T-helper 2 cell (primary cell): ENCODE data around the gene C17orf67.

Experiments used
- DNase-seq, 5 experiments: peaks; one replicate each; pipeline versions ENCODE4 v3.0.0 to v3.0.0-alpha.2; 2012 to 2022

The C17orf67 gene

DNA sequence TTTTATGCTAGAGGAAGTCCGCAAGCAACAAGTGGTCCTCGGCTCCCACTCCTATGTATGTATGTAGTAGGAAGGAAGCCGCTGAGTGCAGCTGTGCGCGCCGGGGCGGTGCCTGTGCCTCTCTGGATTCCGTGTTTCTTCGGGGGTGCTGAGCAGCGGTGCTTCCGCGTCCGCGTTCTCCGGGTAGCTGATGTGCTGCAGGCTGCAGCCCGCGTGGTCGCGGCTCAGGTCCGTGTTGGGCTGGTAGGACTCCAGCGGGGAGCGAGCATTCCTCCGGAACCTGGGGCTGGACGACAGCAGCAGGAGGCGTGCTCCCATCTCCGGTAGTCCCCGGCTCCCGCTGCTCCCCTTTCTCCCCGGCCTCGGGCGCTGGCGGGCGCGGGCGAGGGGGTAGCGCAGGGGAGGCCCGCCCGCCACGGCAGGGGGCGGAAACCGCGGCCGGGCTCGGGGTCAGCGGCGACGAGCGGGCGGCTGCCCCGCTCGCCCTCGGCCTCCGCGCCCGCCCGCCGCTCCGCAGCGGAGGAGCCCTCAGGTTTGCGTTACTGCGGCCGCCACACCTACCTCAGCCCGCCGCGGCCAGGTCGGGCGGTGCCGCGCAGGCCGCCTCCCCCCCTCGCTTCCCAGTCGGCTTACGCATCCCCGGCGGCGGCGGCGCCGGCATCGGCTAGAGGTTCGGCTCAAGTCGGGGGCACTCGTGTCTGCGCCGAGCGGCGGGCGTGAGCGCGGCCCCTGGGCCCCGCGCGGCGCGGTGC, 487 bp downstream of the C17orf67 start:
- peak; percentile 39 to 91 (median 59) for DNase-seq

DNA sequence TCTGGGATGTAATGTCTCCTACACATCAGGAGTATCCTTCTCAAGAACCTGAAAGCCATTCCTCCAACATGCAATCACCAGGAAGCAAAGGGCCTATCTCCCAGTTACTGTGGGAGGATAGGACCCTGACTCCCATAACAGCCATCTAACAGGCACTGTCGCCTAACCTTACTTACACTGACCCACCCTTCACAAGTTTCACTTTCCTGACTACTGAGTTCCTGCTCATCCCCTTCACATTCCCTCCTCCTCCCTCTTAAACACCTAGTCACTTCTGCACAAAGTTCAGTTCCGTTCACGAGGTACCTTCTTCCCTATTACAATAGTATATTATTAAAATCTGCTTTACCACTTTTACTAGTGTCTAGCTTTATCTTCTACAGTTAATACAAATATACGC, 1.3 kb downstream of the C17orf67 start:
- no peak for DNase-seq

DNA sequence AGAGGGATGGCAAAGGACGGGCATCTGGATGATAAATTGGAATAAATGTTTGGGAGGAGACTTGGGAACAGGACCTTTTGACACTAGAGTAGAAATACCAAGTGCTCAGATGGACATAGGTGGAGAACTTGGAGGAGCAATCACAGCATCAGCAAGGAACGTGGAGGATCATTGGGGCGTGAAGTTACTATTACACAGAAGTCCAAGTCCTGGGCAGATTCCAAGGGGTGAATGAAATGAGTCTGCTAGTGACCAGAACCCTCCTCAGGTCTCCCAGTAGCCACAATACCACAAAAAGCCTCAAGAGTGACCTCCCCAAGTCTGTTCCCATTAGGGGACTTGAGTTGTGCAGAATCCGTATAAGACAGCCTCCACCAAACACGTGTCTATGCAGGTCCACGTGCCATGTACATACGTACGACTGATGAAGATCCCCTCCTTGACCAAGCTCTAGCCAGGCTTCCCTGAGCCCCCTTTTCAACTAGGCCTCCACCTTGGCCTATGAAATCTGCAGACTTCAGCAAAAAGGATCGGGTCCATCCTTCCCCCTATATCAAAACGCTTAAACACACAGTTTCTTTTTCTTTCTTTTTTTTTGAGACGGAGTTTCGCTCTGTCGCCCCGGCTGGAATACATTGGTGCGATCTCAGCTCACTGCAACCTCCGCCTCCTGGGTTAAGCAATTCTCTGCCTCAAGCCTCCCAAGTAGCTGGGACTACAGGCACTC, 2.2 kb downstream of the C17orf67 start:
- no peak for DNase-seq

DNA sequence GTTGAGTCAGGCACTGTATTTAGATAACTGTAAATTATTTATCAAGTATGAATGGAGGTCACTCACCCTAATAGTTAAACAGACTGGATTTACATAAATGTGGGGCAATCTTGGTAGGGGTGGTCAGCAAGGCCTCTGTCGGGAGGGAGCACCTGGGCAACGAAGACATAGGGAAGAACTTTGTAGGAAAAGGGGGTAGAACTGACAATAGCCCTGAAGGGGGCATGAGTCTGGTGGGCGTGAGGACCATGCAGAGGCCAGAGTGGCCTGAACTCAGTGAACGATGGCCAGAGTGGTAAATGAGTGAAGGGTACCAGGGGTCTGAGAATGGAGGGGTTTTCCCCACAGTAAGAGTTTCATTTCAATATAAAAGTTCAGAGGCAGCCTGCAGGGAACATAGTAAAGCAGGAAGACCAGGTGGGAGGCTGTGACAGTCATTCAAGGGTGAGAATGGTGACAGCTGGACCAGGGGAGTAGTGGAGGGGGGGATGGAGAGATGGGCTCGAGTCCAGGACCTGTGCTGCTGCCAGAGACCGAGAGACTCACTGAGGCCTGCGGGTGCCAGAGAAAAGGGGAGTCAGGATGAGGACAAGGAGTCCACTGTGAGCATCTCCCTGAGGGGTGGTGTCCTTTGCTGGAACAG, 2.9 kb downstream of the C17orf67 start:
- DNase-seq, result no peak

DNA sequence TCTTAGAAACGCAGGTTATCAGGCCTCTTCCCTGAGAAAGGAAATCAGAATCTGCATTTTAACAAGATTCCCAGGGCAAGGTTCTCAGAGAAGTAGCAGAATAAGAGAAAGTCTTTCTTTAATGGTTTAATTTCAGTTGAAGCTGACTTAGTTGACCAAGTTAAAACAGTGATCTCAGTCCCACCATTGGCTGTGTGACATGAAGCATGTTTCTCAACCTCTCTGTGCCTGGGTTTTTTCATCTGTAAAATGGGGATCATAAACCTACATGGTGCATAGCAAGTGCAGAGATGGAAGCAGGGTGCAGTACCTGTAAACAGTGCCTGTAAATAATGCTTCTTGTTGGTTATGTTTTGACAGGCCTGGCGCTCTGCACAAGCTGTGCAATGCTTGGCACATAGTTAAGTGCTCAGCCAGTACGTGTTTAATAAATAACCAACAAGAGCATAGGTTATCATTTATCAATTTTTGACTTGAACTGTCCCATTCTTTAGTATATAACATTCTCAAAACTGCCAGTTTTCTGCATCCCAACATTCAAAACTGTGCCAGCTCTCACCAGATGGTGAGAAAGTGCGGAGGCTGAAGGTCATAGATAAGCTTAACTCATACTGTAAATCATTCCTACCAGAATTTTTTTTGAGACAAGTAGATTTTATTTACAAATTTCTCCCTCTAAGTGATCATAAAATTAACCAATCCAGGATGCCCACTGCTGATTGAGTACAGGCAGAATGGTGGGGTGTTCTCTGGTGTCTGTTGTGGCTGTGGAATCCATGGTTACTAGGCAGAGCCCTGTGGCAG, 6.9 kb downstream of the C17orf67 start:
- no peak for DNase-seq

DNA sequence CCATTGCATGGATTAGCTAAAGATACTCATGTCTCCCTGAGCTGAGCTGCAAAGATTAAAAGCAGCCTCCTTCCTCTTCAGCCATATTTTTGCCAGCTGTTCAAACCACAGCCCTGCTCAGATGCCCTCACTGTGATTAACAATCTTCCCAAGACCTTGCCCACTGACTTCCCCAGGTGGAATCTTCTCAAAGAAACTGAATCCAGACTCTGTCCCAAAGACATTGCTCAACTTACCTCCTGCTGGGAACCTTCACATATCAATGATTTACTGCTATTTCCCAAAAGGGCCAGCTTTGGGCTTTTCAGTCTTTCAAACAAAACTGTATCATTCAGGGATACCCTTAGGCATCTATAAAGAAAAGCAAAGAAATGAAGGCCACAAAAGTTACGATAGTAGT, 9.2 kb downstream of the C17orf67 start:
- no peak for DNase-seq

DNA sequence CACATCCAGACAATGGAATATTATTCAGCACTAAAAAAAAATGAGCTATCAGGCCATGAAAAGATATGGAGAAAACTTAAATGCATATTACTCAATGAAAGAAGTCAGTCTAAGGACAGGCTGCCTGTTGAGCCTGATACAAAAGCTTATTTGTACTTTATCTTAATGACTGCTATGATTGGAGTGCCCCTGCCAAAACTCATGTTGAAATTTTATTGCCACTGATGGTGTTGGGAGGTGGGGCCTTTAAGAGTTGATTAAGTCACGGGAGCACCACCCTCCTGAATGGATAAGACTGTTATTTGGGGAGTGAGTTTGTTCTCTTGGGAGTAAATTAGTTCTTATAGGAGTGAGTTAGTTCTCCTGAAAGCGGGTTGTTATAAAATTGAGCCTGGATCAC, 9.9 kb downstream of the C17orf67 start:
- DNase-seq, result no peak

DNA sequence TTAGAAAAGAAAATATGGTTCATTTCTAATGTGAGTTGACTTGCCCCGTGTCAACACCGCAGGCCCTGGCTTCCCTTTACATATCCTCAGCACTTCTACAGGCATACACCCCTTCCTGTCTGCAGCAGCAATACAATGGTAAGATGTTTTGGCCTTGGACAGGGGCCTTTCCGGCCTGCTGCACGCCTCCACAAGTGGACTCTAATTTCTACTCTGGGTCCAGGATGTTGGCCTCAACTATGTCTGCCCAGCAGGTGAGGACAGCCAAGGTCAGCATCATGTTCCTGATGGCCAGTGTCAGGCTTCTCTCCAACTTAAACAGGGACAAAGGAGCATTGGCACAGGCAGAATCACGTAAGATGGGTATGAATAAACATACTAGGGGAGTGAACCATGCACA, 11.0 kb downstream of the C17orf67 start:
- DNase-seq, result no peak

DNA sequence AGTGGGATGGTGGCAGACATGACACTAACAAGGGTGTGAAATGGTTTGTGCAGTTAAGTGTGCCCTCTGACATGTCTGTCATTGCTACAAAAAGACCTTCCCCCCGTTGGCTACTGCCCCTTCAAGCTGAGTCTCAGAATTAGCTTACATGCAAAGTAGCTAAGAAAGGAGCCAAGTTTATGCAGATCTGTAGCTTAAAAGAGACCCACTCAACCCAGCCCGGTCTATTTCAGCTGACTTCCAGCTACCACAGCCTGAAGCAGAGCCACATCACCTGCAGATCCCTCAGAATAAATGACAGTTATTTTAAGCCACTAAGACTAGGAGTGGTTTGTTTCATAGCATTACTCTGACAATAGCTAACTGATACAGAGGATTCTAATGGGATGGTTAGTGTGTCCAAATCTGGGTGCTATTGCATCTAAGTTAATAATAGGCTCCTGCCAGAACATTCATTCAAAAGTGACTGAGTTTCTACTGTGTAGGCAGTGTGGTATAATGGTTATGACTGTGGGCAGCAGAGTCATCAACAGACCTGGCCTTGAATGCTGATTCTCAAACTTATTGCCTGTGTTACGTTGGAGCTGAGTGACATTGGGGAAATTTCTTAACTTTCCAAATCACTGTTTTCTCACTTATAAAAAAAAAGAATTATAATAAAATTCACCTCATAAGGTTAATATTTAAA, 11.7 kb downstream of the C17orf67 start:
- no peak for DNase-seq

DNA sequence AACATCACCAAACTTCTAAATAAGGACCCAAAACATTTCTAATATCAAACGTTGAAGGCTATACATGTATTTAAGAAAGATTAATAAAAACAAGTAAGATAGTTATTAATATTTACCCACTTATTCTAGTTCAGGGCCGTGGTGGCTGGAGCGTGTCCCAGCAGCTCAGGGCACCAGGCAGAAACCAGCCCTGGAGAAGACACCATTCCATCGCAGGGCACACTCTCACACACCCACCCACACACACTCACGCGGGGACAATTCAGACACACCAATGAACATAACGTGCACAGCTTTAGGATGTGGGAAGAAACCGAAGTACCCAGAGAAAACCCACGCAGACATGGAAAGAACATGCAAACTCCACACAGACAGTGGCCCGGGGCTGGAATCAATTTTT, 13.5 kb downstream of the C17orf67 start:
- no peak for DNase-seq

DNA sequence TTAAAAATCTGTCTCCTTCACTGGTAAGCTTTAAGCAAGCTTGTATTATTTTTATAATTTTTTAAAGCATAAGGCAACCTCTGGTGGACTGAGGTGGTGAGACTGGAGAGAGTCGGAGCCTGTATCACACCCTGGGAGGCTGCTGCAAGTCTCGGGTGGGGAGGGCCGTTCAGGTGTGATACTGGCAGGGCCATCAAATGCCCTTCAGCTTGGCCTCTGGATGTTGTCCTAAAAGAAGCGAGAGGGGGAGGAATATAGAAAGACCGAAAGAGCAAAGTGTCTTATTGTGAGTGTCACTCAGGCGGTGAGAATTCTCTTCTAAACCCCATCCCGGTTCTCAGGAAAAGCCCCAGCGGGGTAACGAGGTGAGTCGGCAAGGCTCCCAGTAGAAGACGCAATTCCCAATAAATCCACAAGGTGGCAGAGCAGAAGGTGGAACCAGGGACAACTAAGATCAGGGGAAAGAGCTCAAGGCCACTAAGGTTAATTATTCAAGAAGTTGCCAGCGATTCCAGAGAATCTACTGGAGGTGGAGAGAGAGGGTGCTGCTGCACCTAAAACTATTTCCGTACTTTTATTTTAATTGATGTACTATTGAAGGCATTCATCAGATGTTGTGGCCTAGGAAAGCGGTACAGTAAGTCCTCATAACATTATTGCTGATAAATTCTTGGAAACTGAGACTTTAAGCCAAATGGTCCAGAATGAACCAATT, 14.1 kb downstream of the C17orf67 start:
- peak in 4 of 5 experiments; percentile 37 to 76 (median 46) for DNase-seq

DNA sequence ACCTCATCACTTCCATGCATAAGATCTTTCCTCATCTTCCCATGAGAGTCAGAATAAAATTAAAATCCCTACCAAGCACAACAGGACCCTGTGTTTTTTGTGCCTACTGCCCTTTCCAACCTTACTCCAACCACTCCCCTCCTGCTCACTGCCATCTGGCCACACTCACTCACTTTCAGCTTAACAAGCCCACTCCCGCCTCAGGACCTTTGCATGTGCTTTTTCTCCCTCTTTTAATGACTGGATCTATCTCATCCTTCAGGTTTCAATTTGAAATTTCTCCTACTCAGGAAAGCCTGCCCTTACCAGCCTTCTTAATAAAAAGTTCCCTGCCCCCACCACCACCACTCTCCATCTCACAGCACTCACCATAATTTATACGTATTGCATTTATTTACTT, 14.7 kb downstream of the C17orf67 start:
- no peak for DNase-seq

DNA sequence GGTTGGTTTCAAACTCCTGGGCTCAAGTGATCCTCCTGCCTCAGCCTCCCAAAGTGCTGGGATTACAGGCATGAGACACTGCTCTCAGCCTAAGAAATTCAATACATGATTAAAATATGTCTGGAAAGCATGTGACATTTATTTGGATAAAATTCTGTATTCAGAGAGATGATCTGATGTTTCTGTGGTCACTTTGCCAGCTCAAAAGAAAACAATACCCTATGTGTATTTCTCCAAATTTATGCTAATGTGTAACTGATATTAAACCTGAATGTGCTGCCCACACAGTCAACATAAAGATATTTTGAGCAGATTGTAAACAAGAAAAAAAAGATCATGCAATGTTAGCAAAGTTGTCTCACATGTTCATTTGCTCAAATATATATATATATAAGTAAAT, 16.7 kb downstream of the C17orf67 start:
- no peak for DNase-seq

DNA sequence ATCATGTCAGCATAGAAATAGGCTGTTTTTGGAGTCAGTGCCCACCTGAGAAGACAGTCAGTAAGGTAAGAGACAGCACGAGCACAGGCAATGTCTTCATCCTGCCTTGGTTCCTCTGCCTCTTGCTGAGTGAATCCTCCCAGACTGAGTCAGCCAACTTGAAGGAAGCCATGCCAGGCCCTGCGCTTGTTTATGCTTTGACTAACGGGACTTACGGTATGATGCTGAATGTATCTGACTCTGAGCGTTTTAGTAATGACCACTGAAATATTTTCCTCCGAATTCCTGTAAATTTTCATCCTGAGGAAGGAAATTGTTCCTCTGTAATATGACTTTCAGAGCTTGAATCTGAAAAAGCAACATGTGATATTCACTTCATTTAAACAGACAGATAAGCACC, 18.0 kb downstream of the C17orf67 start:
- DNase-seq, result no peak

DNA sequence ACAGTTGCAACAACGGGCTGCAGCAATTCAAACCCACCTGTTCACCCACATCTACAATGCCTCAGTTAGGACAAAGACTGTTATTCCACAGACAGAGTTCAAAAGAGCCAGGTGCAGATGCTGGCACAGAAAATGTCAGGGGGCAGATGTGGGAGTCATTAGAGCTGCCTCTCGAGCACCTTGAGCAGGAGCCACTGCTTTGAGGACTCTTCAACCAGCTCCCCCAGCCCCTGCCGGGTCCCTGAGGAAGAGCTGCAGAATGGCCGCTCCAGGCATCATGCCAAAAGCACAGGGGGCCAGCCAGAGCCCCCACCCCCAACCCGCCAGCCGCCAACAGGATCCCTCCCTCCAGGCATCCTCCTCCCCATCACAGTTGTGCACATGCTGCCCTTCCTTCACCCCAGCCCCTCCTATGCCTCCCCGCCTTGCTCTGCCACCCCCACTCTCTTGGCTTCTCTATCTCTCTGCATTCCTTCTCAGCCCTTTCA, 20.8 kb downstream of the C17orf67 start:
- DNase-seq, result no peak

DNA sequence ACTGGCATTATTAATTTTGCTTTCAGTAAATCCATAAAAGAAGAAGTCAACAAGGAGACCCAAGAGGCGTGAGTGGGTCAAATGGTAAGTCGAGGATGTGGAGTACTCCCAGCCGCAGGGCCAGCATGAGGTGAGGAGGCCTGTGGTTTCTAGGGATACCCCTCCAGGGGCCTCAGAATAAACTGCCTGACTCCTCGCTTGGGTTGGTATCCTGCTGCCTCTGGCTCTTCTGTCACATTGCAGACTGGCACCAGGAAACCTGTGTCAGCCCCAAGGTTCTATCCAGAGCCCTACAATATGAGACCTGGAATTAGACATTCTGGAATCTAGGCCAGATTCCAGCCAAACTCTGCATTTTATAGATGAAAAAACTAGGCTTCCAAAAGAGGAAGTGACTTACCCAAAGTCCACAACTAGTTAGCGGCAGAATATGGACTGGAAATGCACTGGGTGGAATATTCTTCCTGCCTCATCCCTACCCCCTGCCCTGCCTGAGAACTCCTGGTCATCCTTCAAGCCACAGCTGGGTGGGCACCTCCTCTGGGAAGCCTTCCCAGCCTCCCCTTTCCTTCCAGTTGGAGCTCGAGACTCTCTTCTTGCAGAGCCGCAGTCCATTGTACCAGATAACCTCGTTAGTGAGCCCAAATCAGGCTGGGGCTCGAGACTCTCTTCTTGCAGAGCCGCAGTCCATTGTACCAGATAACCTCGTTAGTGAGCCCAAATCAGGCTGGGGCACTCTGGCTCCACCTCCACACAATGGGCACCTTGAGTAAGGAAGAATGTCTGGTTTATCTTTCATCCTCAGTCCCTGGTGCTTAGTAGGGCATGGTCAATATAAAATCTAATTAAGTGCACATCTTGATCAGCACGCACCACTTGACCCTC, 22.6 kb downstream of the C17orf67 start:
- no peak for DNase-seq

DNA sequence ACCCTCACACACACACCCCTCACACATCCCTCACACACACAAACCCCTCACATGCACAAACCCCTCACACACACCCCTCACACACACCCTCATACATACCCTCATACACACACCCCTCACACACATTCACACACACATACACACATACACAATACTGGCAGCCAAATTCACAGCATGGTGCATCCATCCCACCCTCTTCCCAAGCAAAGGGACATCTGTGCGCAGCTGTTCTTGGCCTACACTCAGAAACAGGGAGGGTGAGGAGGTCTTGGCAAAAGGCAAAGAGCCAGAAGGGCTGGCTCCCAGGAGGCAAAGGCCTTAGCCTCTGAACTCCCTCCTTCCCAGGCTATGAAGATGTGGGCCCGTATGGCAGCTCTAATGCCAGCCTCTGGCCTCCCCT, 23.4 kb downstream of the C17orf67 start:
- DNase-seq, result no peak

DNA sequence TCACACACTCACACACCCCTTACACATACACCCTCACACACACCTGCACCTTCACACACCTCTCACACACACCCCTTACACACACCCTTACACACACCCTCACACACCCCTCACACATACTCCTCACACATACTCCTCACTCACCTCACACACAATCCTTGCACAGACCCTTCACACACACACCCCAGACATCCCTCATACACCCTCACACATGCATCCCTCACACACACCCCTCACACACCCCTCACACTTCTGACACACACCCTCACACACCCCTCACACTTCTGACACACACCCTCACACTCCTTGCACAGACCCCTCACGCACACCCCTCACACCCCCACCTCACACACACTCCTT, 23.9 kb downstream of the C17orf67 start:
- no peak for DNase-seq

DNA sequence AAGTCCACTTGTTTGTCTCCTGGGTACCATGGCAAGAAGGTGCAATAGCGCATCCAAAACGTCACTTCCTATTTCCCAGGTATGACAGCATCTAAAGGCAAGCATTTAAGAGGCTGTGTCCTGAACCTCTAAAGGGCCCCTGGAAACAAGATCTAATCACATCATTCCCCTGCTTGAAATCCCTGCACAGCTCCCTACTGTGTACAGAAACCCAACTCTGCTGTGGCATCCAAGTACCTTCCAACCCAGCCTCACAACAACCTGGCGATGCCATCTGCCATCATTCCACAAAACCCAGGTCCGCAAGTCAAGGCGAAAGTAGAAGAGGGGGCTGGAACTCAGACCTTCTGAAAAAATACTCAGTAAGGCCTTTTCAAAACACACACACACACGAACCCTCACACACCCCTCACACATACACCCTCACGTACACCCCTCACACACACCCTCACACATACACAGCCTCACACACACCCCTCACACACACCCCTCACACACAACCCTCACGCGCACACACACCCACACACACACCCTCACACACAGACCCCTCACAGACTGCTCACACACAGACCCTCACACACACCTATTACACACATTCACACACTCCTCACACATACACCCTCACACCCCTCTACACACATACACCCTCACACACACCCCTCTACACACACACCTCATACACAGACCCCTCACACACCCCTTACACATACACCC, 24.5 kb downstream of the C17orf67 start:
- no peak for DNase-seq

DNA sequence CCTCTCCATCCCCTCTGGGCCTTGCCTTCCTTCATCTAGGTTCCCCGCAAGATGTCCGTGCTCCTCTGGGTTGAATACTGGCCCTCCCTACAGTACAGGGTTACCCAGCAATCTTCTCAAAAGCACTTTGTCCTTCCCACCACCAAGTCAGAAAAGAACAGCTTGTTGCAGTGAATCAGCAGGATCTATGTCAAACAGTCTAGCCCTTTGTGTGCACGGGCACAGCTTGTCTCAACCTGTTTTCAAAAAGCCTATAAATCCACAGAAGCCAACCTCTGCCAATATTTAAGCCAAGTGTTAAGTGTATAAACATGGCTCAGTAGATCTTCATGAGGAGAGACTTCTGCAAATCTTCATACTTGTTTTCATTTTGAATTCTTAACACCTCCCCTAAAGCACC, 25.2 kb downstream of the C17orf67 start:
- no peak for DNase-seq
